ENCODE data around the gene NFASC.

The NFASC gene

GRCh38 chr1:204992201-204992997 is 121.7 kb downstream of the NFASC start:
- Histone ChIP-seq H3K9ac (ENCODE audit: low read length) (no peak overlapping the region), H3K36me3 (ENCODE audit: control insufficient read depth, insufficient read depth, low read length) (no peaks in the 10 kb centered on the region), H3K27me3 (ENCODE audit: control insufficient read depth, insufficient read depth, low read length) (peaks cover 51% of the 10 kb centered on the region), H3K4me1 (ENCODE audit: control insufficient read depth, insufficient read depth, low read length) (peaks cover 32% of the 10 kb centered on the region), H3K9me3 (ENCODE audit: control insufficient read depth, insufficient read depth, low read depth, low read length) (no peaks in the 10 kb centered on the region), H3K27ac (ENCODE audit: low read depth, low read length) (no peak overlapping the region), H3K4me3 (ENCODE audit: low read depth, low read length) (no peak overlapping the region)

GRCh38 chr1:204992998-204993314 is 122.3 kb downstream of the NFASC start:
- Histone ChIP-seq H3K27me3 (ENCODE audit: control insufficient read depth, insufficient read depth, low read length) (peaks cover 56% of the 10 kb centered on the region), H3K4me1 (ENCODE audit: control insufficient read depth, insufficient read depth, low read length) (peaks cover 32% of the 10 kb centered on the region)

DNA sequence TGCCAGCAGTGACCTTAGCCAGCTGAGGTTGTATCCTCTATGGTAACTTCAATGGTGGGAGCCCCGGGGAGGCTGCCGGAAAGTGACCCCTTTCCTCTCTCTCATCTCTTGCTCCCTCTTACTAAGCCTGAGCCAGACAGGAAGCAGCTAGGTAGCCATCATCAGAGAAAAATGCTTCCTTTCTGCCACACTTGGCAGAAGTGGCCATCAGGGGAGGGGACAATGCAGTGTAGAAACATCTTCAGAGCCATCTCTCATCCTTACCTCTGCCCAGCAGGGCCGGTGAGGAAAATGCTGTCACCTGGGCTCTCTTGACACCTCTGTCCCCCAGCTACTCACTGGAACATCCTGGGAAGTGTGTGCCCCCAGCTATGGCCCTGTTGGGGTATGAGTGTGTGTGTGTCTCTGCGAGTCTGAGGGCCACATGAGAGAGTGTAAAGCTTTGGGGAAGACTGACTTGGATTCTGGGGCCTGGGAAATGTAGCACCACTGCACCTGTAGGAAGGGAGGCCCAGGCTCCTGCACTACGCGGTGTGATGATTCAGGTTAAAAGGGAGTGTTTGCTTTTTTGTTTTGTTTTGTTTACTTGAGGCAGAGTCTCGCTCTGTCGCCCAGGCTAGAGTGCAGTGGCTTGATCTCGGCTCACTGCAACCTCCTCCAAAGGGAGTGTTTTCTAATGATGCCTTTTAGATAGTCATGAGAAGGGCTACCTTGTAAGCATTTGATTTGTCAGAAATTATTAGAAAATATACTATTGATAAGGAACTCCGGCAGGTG is 123.6 kb downstream of the NFASC start:
- H3K4me1 ChIP-seq (ENCODE audit: control insufficient read depth, insufficient read depth, low read length): peaks cover 32% of the 10 kb centered on the region
- H3K36me3 ChIP-seq (ENCODE audit: control insufficient read depth, insufficient read depth, low read length): no peaks in the 10 kb centered on the region

More at GRCh38 chr1:204992998-204993314, 122.3 kb downstream of the NFASC start:
- Histone ChIP-seq H3K27ac (ENCODE audit: low read depth, low read length) (no peak overlapping the region), H3K9ac (ENCODE audit: low read length) (no peak overlapping the region), H3K9me3 (ENCODE audit: control insufficient read depth, insufficient read depth, low read depth, low read length) (no peaks in the 10 kb centered on the region), H3K4me3 (ENCODE audit: low read depth, low read length) (no peak overlapping the region), H3K36me3 (ENCODE audit: control insufficient read depth, insufficient read depth, low read length) (no peaks in the 10 kb centered on the region)

DNA sequence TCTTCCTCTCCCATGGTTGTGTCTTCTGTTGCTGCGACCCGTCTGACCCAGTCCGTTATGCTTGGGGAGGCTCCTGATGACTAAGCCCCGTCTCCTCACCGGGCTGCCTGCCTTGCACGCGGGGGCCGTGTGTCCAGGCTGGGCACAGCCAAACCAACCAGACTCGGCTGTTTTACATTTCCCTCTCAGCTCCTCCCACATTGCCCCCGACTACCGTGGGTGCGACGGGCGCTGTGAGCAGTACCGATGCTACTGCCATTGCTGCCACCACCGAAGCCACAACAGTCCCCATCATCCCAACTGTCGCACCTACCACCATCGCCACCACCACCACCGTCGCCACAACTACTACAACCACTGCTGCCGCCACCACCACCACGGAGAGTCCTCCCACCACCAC is 126.3 kb downstream of the NFASC start:
- Histone ChIP-seq H3K27ac (ENCODE audit: low read depth, low read length) (no peak overlapping the region), H3K4me1 (ENCODE audit: control insufficient read depth, insufficient read depth, low read length) (peaks cover 7% of the 10 kb centered on the region), H3K4me3 (ENCODE audit: low read depth, low read length) (no peak overlapping the region), H3K9me3 (ENCODE audit: control insufficient read depth, insufficient read depth, low read depth, low read length) (no peaks in the 10 kb centered on the region), H3K36me3 (ENCODE audit: control insufficient read depth, insufficient read depth, low read length) (no peaks in the 10 kb centered on the region), H3K27me3 (ENCODE audit: control insufficient read depth, insufficient read depth, low read length) (peaks cover 64% of the 10 kb centered on the region), H3K9ac (ENCODE audit: low read length) (no peak overlapping the region)

More for the DNA sequence above, 123.6 kb downstream of the NFASC start:
- H3K27me3 ChIP-seq (ENCODE audit: control insufficient read depth, insufficient read depth, low read length): peaks cover 68% of the 10 kb centered on the region
- H3K4me3 ChIP-seq (ENCODE audit: low read depth, low read length): no peak overlapping the region
- no peak overlapping the region for H3K27ac ChIP-seq (ENCODE audit: low read depth, low read length)
- no peaks in the 10 kb centered on the region for H3K9me3 ChIP-seq (ENCODE audit: control insufficient read depth, insufficient read depth, low read depth, low read length)
- H3K9ac ChIP-seq (ENCODE audit: low read length): no peak overlapping the region

DNA sequence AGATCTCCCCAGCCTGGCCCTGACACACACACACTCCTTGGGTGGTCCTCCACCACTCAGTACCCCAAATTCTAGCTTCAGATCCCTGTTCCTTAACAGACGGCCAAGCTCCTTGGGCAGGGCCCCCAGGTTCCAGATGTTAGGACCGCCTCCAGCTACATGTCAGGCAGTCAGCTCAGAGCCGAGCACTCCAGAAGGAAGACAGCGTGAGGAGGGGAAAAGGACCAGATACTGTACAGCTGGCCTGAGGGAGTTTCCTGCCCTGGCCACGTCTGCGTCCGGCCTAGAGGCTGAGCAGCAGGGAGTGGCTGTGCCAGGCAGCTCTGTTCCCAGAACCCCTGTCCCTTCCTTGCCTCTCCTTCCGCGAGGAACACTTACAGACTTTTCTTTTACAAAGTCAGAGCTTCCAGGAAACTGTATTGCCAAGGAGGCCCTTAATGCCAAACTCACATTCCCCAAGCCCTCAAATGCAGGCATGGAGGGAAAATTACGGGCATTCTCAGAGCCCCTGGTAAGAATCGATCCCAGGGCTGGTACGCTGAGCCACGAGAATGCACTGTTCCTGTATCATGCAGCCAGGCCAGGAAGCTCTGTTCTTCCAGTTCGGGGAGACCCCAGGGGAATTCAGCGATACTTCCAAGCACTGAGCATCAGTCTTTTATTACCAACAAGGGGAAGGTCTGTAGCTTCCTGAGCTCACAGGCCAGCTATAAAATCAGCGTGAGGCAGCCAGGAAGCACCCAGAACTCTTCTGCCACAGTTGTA is 127.1 kb downstream of the NFASC start:
- peaks cover 64% of the 10 kb centered on the region for H3K27me3 ChIP-seq (ENCODE audit: control insufficient read depth, insufficient read depth, low read length)
- no peak overlapping the region for H3K27ac ChIP-seq (ENCODE audit: low read depth, low read length)
- H3K36me3 ChIP-seq (ENCODE audit: control insufficient read depth, insufficient read depth, low read length): no peaks in the 10 kb centered on the region
- no peak overlapping the region for H3K4me3 ChIP-seq (ENCODE audit: low read depth, low read length)
- peaks cover 8% of the 10 kb centered on the region for H3K4me1 ChIP-seq (ENCODE audit: control insufficient read depth, insufficient read depth, low read length)
- no peak overlapping the region for H3K9ac ChIP-seq (ENCODE audit: low read length)
- no peaks in the 10 kb centered on the region for H3K9me3 ChIP-seq (ENCODE audit: control insufficient read depth, insufficient read depth, low read depth, low read length)

- Histone ChIP-seq H3K27ac (ENCODE audit: low read depth, low read length) (no peak overlapping the region), H3K9ac (ENCODE audit: low read length) (no peak overlapping the region), H3K27me3 (ENCODE audit: control insufficient read depth, insufficient read depth, low read length) (peaks cover 79% of the 10 kb centered on the region), H3K9me3 (ENCODE audit: control insufficient read depth, insufficient read depth, low read depth, low read length) (no peaks in the 10 kb centered on the region), H3K4me1 (ENCODE audit: control insufficient read depth, insufficient read depth, low read length) (peaks cover 20% of the 10 kb centered on the region), H3K36me3 (ENCODE audit: control insufficient read depth, insufficient read depth, low read length) (no peaks in the 10 kb centered on the region), H3K4me3 (ENCODE audit: low read depth, low read length) (no peak overlapping the region)
These were observed 130.5 kb downstream of the NFASC start for GRCh38 chr1:205001162-205001561.

DNA sequence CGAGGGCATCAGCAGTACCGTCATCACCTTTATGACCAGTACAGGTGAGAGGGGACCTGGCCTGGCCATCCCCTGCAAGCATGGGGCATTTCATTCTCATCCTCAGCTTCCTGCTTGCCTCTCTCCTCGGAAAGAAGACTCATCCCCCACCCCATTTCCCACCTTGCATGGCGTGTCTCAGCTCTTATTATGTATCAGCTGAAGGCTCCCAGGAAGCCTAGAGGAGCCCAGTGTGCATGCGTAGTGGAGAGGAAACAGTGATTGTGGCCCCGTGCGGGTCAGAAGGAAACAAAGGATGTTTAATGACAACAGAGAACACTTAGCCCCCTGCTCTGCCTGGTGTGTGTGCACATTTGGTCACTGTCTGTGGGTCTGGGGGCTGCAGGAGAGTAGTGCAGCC is 132.0 kb downstream of the NFASC start:
- Histone ChIP-seq H3K36me3 (ENCODE audit: control insufficient read depth, insufficient read depth, low read length) (no peaks in the 10 kb centered on the region), H3K27ac (ENCODE audit: low read depth, low read length) (no peak overlapping the region), H3K9ac (ENCODE audit: low read length) (no peak overlapping the region), H3K4me3 (ENCODE audit: low read depth, low read length) (no peak overlapping the region), H3K4me1 (ENCODE audit: control insufficient read depth, insufficient read depth, low read length) (peaks cover 20% of the 10 kb centered on the region), H3K9me3 (ENCODE audit: control insufficient read depth, insufficient read depth, low read depth, low read length) (no peaks in the 10 kb centered on the region), H3K27me3 (ENCODE audit: control insufficient read depth, insufficient read depth, low read length) (peaks cover 89% of the 10 kb centered on the region)

DNA sequence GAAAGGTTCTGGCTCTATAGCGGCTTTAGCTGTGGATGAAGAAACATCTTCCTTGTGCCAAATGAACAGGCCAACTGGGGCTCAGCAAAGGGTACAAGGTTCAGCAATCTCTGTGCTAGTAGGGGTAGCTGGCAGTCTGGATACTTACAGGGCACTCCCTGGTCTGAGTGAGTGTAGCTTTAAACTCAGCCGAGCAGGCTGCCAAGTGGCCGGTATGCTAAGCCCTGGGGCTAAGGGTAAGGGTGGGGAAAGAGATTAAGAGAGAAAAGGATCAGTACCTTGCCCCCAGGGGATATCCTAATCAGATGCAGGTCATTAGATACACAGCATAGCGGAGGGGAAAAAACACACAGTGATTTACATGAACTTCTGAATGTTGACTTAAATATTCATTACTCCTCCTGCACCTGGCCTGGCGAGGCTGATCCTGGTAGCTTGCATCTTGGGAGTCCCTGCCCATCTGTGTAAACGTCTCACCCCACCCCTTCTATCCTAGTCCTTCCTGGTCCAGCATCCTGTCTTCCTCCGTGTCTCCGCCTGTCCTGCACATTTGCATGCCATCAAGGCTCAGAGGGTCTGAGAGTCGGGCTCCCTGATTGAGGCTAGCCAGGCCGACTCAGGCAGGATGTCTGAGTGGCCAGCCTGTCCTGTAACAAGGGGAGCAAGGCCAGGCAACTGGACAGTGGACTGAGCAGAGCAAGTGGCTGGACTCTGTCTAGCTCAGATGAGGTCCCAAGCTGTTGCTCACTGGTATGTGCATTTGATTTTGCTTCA is 132.9 kb downstream of the NFASC start:
- H3K27me3 ChIP-seq (ENCODE audit: control insufficient read depth, insufficient read depth, low read length): peaks cover 88% of the 10 kb centered on the region

DNA sequence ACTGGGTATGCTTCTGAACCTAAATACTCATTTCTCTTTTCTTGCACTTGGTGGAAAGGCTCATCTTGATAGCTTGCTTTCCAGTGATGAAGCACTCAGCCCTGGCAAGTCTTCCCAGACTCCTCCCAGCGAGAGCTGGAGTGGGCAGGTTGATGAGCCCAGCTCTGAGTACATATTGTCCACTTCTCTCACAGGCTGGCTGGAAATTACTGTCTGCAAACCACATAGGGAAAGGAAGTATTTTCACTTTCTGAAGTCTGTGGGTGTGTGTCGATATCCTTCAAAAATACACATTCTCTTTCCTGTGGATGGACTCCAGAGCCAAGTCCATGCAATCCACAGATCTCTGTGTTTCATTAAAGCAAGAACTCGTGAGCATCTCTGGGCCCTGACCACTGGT is 133.7 kb downstream of the NFASC start:
- no peak overlapping the region for H3K27ac ChIP-seq (ENCODE audit: low read depth, low read length)
- peaks cover 20% of the 10 kb centered on the region for H3K4me1 ChIP-seq (ENCODE audit: control insufficient read depth, insufficient read depth, low read length)
- peaks cover 85% of the 10 kb centered on the region for H3K27me3 ChIP-seq (ENCODE audit: control insufficient read depth, insufficient read depth, low read length)
- no peaks in the 10 kb centered on the region for H3K9me3 ChIP-seq (ENCODE audit: control insufficient read depth, insufficient read depth, low read depth, low read length)
- no peaks in the 10 kb centered on the region for H3K36me3 ChIP-seq (ENCODE audit: control insufficient read depth, insufficient read depth, low read length)
- H3K9ac ChIP-seq (ENCODE audit: low read length): no peak overlapping the region
- no peak overlapping the region for H3K4me3 ChIP-seq (ENCODE audit: low read depth, low read length)

More for the DNA sequence above, 132.9 kb downstream of the NFASC start:
- Histone ChIP-seq H3K36me3 (ENCODE audit: control insufficient read depth, insufficient read depth, low read length) (no peaks in the 10 kb centered on the region), H3K9me3 (ENCODE audit: control insufficient read depth, insufficient read depth, low read depth, low read length) (no peaks in the 10 kb centered on the region), H3K4me3 (ENCODE audit: low read depth, low read length) (no peak overlapping the region), H3K27ac (ENCODE audit: low read depth, low read length) (no peak overlapping the region), H3K9ac (ENCODE audit: low read length) (no peak overlapping the region), H3K4me1 (ENCODE audit: control insufficient read depth, insufficient read depth, low read length) (peaks cover 20% of the 10 kb centered on the region)

DNA sequence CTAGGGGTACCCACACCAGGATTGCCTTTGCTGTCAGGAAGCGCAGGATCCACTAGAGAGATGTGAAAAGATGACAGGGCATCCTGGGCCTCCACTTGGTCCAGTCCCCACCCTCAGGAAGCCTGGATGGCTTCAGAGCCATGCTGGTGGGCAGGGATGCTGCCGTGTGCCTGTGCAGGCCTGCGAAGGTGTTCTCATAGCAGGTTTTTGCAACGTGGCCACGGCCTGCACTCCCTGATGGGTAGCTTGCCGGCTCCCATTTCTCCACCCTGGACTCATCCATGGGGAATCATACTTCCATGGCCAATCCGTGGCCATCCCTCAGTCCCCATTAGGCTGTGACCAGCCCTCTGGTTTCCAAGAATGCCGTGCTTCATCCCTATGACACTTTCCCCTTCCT is 138.2 kb downstream of the NFASC start:
- Histone ChIP-seq H3K9ac (ENCODE audit: low read length) (no peak overlapping the region), H3K27ac (ENCODE audit: low read depth, low read length) (no peak overlapping the region), H3K36me3 (ENCODE audit: control insufficient read depth, insufficient read depth, low read length) (no peaks in the 10 kb centered on the region), H3K9me3 (ENCODE audit: control insufficient read depth, insufficient read depth, low read depth, low read length) (no peaks in the 10 kb centered on the region), H3K4me3 (ENCODE audit: low read depth, low read length) (no peak overlapping the region), H3K27me3 (ENCODE audit: control insufficient read depth, insufficient read depth, low read length) (peaks cover 57% of the 10 kb centered on the region; the same call in 1 of the 2 replicates), H3K4me1 (ENCODE audit: control insufficient read depth, insufficient read depth, low read length) (peaks cover 21% of the 10 kb centered on the region)

Data from HUES6 (cell line).